NB4 (cell line): ENCODE data around the gene ESPL1.

Experiments
- DNase-seq: peaks from one replicate; pipeline ENCODE4 v3.0.0; 2010; ENCODE audit warnings: low read depth
- H3K4me3 ChIP-seq: one replicate; pipeline ENCODE4 v1.5.1; 2011; ENCODE audit warnings: mild to moderate bottlenecking, low read depth, low read length, moderate library complexity
- MYC ChIP-seq: IDR thresholded peaks from 2 replicates; pipeline ENCODE4 v1.6.1; 2011; ENCODE audit warnings: low read depth, low read length
- POLR2A ChIP-seq: IDR thresholded peaks from 2 replicates; pipeline ENCODE4 v1.6.1; 2011; ENCODE audit warnings: mild to moderate bottlenecking; ENCODE audit not compliant: insufficient read length; ENCODE audit errors: extremely low read depth
- TF ChIP-seq, protein P1 (sequence below): IDR thresholded peaks from 2 replicates; pipeline ENCODE4 v1.6.1; 2011; ENCODE audit warnings: low read depth, low read length
- TF ChIP-seq, protein P2 (sequence below): IDR thresholded peaks from one replicate; pipeline ENCODE4 v1.5.1; 2012; ENCODE audit warnings: low read depth, low read length

ESPL1 gene

GRCh38 chr12:53306826-53307225 lies 38.7 kb downstream of the ESPL1 start:
- no peak for DNase-seq
- H3K4me3 ChIP-seq: no peak overlapping the region
- TF ChIP-seq, protein P1, sequence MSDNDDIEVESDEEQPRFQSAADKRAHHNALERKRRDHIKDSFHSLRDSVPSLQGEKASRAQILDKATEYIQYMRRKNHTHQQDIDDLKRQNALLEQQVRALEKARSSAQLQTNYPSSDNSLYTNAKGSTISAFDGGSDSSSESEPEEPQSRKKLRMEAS: no peak
- no peak for TF ChIP-seq MYC
- no peak for TF ChIP-seq POLR2A
- TF ChIP-seq, protein P2, sequence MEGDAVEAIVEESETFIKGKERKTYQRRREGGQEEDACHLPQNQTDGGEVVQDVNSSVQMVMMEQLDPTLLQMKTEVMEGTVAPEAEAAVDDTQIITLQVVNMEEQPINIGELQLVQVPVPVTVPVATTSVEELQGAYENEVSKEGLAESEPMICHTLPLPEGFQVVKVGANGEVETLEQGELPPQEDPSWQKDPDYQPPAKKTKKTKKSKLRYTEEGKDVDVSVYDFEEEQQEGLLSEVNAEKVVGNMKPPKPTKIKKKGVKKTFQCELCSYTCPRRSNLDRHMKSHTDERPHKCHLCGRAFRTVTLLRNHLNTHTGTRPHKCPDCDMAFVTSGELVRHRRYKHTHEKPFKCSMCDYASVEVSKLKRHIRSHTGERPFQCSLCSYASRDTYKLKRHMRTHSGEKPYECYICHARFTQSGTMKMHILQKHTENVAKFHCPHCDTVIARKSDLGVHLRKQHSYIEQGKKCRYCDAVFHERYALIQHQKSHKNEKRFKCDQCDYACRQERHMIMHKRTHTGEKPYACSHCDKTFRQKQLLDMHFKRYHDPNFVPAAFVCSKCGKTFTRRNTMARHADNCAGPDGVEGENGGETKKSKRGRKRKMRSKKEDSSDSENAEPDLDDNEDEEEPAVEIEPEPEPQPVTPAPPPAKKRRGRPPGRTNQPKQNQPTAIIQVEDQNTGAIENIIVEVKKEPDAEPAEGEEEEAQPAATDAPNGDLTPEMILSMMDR: no peak

DNA sequence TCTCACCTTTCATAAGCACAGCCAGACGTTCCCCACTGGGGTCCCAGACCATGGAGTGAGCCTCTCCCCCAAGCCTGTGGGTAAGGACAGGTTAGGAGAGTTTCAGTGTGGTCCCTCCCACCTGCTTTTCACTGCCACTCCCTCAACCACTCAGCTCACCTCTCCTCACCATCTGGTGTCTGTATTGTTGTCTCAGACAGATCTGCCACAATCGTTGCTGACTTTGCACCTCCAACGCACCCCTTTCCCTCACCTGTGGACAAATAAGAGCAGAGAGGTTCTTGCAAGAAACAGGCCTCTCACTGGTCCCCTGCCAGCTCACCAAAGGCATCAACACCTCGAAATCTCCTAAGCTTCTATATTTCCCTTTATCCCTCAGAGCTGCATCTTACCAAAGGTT lies 40.2 kb downstream of the ESPL1 start:
- DNase-seq: no peak
- TF ChIP-seq, protein P2: no peak
- TF ChIP-seq, protein P1: no peak
- TF ChIP-seq MYC (no peak), POLR2A (no peak)
- H3K4me3 ChIP-seq: no peak overlapping the region

GRCh38 chr12:53313996-53314395 lies 45.9 kb downstream of the ESPL1 start:
- DNase-seq: peak; percentile 66

DNA sequence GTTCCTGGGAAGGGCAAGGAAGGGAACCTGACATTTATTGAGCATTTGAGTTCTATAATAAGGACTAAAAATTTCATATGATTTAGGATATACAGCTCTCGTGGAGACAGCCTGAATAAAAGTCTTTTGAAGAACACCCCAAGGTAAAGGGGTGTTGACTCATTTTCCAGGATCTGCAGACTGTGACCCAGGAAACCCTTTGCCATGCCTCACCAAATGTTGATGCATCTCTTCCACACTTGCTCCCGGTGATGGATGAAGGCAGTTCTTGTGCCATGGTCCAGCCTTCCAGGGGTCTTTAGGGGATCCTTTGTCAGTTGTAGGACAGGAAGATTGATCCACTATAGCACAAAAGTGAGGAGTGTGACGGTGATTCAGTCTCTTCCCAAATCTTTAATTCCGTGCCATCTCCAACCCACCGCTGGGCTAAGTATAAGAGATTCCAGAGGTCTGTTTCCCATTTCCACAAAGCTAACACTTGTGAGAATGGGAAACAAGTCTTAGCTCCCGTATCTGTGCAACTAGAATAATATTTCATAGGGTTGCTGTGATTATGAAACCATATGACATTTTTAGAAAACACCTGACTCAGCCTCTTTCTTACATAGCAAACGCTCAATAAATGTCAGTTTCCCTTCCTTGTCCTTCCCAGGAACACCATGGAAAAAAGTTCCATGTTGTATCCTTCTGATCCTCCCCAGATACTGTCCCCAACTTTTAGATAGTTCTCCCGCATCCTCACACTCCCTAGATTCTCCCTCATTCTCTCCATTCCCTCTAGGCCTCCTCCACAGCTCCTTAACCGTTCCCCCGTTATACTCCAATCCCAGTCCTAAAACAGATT lies 52.5 kb downstream of the ESPL1 start:
- peak overlapping the region; percentile 90 for H3K4me3 ChIP-seq

More at GRCh38 chr12:53313996-53314395, 45.9 kb downstream of the ESPL1 start:
- no peak overlapping the region for H3K4me3 ChIP-seq
- TF ChIP-seq, protein P1: no peak
- TF ChIP-seq, protein P2: no peak
- TF ChIP-seq POLR2A: no peak
- TF ChIP-seq MYC: no peak

DNA sequence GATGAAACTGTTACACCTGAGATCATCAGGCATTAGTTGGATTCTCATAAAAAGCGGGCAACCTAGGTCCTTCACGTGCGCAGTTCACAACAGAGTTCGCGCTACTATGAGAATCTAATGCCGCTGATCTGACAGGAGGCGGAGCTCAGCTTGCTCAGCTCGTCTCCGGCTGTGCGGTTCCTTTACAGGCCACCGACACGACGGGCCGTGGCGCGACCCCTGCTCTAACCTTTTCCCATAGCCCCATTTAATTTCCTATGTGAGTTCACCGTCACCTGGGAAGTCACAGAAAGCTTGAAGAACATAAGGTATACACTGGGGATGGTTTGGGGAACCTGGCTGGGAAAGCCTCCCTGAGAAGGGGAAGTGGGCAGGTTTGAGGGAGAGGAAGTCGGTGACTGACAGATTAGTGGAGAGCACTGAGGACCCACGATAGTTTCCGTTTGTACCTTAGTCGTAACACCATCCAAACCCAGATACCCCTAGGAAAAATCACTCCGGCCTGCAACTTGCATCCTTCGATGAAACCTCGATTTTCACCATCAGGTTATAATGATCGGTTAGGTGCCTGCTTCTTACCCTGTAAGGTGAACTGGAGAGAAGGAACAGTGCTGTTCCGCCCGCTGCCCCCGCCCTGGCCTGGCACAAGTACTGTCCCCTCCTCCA lies 56.1 kb downstream of the ESPL1 start:
- TF ChIP-seq, protein P1: no peak
- TF ChIP-seq MYC (no peak), POLR2A (no peak)
- TF ChIP-seq, protein P2: no peak
- peak overlapping the region; percentile 64 for H3K4me3 ChIP-seq
- DNase-seq: peak; percentile 82

More for the DNA sequence above, 52.5 kb downstream of the ESPL1 start:
- no peak for DNase-seq
- TF ChIP-seq, protein P1: no peak
- TF ChIP-seq, protein P2: no peak
- TF ChIP-seq POLR2A (no peak), MYC (no peak)
